Natural killer cell treated with Interleukin-12 subunit alpha and Interleukin-12 subunit beta and Interleukin-15 and Interleukin-18, amount 100 ng/mL, for 72 hours (primary cell): ENCODE data around the gene WDHD1. TPM values are rescaled to one million over a fixed set of nuclear protein-coding genes. Genes with fewer than 3 reads are reported as not detected.
"Not testable (repeated sequence)": the region's sequence is repeated elsewhere in the genome, so short reads cannot be mapped to it uniquely, and the experiment has no call there.

ENCODE experiments used
- ATAC-seq, 2 donors: fragments of 150-1000 bp; cut with Tn5 transposase in 1 of 2; sonication (Bioruptor Pico), chemical (Tn5 transposase) in 1 of 2; 2 replicates each; pipeline ENCODE4 v1.10.0; 2021
- DNase-seq: peaks from one replicate; pipeline ENCODE4 v3.0.0; 2022; ENCODE audit warnings: low spot score
- H3K27ac Mint-ChIP-seq, 2 donors: 1 replicate in 1 of 2; 2 replicates in 1 of 2; pipeline ENCODE4 v1.8.0; 2022; ENCODE audit warnings: mixed read lengths in 2 of 2, mild to moderate bottlenecking in 1 of 2, moderate library complexity in 1 of 2
- H3K27me3 Mint-ChIP-seq, 2 donors: 1 replicate in 1 of 2; 2 replicates in 1 of 2; pipeline ENCODE4 v1.8.0; 2022; ENCODE audit warnings: mixed read lengths in 2 of 2
- H3K36me3 Mint-ChIP-seq: one replicate; pipeline ENCODE4 v1.8.0; 2022; ENCODE audit warnings: mixed read lengths
- H3K4me1 Mint-ChIP-seq, 2 donors: 1 replicate in 1 of 2; 2 replicates in 1 of 2; pipeline ENCODE4 v1.8.0; 2022; ENCODE audit warnings: low read depth in 2 of 2, mixed read lengths in 2 of 2, mild to moderate bottlenecking in 1 of 2
- H3K4me3 Mint-ChIP-seq: one replicate; pipeline ENCODE4 v1.8.0; 2022; ENCODE audit warnings: mixed read lengths
- H3K9me3 Mint-ChIP-seq: 2 replicates; pipeline ENCODE4 v1.8.0; 2022; ENCODE audit warnings: mixed read lengths
- total RNA-seq, 2 donors: library from RNA; stranded (reverse); gene quantifications; one replicate each; pipeline ENCODE4 v1.2.3, GENCODE V29; 2022

Gene WDHD1
- total RNA-seq, 2 donors from 2014 or later, result 33.6 to 51.3 TPM

DNA sequence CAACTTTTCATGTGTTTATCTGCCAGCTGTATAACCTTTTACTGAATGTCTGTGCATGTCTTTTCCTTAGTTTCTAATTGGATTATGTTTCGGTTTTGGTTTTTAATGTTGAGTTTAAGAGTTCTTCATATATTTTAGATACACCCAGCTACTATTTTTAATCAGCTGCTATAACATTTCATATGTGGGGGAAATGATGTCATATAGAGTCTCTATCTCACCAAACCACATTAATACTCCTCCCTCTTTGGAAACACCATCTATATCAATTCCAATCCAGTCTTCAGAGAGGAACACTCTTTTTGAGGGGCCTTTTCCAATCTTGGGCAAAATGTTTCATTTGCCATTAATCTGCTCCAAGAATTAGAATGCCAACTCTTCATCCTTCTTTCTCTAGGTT lies 95.8 kb downstream of the WDHD1 start:
- no peaks in the 10 kb centered on the region for H3K27me3 Mint-ChIP-seq
- H3K27ac Mint-ChIP-seq, result peak overlapping the region in 1 of 2 donors; percentile 56
- no peaks in the 10 kb centered on the region for H3K36me3 Mint-ChIP-seq
- peaks cover 7 to 8% of the 10 kb centered on the region in 2 donors for H3K4me1 Mint-ChIP-seq
- DNase-seq (no peak), ATAC-seq (no peak)
- H3K4me3 Mint-ChIP-seq, result no peak overlapping the region
- H3K9me3 Mint-ChIP-seq, result no peaks in the 10 kb centered on the region

GRCh38 chr14:54929556-54929955 lies 97.3 kb downstream of the WDHD1 start:
- ATAC-seq (no peak), DNase-seq (no peak)
- Mint-ChIP-seq H3K36me3 (no peaks in the 10 kb centered on the region), H3K4me1 (peaks cover 7 to 10% of the 10 kb centered on the region in 2 donors), H3K27ac (no peak overlapping the region), H3K27me3 (no peaks in the 10 kb centered on the region), H3K4me3 (no peak overlapping the region), H3K9me3 (no peaks in the 10 kb centered on the region)

- peaks cover 5 to 7% of the 10 kb centered on the region in 2 donors for H3K4me1 Mint-ChIP-seq
- ATAC-seq (no peak), DNase-seq (no peak)
- H3K4me3 Mint-ChIP-seq, result no peak overlapping the region
- H3K27ac Mint-ChIP-seq, result no peak overlapping the region
- H3K9me3 Mint-ChIP-seq, result no peaks in the 10 kb centered on the region
- no peaks in the 10 kb centered on the region for H3K27me3 Mint-ChIP-seq
- no peaks in the 10 kb centered on the region for H3K36me3 Mint-ChIP-seq
Observed at GRCh38 chr14:54928216-54928615, 98.7 kb downstream of the WDHD1 start.

DNA sequence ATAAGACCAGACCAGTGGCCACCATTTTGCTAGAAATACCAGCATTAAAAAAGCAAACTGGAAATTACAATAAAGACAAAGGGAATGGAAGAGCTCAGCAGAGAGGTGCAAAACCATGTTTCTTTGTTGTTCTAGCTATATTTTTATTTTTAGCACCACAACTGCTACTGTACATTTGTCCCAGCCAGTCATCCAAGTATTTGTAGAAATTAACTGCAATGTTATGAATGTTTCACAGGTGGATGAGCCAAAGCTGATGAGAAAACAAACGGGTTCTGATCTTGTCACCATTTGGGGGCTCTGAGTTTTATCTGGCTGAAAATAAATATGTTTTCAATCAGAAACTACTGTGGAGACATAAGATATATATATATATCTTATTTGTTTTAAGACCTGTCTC lies 99.3 kb downstream of the WDHD1 start:
- Mint-ChIP-seq H3K36me3 (no peaks in the 10 kb centered on the region), H3K4me3 (no peak overlapping the region), H3K4me1 (peaks cover 5 to 7% of the 10 kb centered on the region in 2 donors), H3K27me3 (no peaks in the 10 kb centered on the region), H3K9me3 (no peaks in the 10 kb centered on the region), H3K27ac (no peak overlapping the region)
- DNase-seq, result no peak
- no peak for ATAC-seq

DNA sequence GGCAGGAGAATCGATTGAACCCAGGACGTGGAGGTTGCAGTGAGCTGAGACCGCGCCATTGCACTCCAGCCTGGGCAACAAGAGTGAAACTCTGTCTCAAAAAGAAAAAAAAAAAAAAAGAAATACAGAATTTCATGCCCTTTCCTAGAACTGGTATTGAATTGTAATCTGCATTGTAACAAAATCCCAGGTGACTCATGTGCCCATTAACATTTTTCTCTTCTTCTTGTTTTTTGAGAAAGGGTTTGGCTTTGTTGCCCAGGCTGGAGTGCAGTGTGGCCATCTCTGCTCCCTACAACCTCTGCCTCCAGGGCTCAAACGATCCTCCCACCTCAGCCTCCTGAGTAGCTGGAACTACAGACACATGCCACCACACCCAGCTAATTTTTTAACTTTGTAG lies 100.3 kb downstream of the WDHD1 start:
- not testable (repeated sequence) for H3K36me3 Mint-ChIP-seq, H3K4me3 Mint-ChIP-seq, DNase-seq, H3K27ac Mint-ChIP-seq, ATAC-seq, H3K9me3 Mint-ChIP-seq, H3K4me1 Mint-ChIP-seq, H3K27me3 Mint-ChIP-seq

GRCh38 chr14:54922598-54922997 lies 104.3 kb downstream of the WDHD1 start:
- no peaks in the 10 kb centered on the region for H3K36me3 Mint-ChIP-seq
- no peak overlapping the region for H3K27ac Mint-ChIP-seq
- no peak for ATAC-seq
- no peak for DNase-seq
- H3K9me3 Mint-ChIP-seq, result no peaks in the 10 kb centered on the region
- no peak overlapping the region for H3K4me3 Mint-ChIP-seq
- H3K27me3 Mint-ChIP-seq, result no peaks in the 10 kb centered on the region
- peaks cover 0 to 2% of the 10 kb centered on the region in 2 donors for H3K4me1 Mint-ChIP-seq

DNA sequence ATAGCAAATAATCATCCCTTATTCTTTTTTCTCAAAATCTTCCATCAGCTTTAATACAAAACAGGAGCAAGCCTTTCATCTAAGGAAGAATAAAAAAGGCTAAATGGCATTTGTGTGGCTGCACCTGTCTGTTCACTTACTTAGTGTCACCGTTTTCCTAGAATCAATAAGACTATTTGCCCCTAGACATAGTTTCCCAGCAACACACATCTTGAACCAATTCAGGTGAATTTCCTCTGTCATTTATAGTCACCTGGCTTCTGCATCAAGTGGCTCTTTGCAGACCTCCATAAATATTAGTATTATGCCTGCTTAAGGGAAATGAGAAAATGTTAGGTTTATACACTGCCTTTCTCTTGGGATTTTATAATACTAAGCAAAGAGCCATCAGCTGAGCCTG lies 106.8 kb downstream of the WDHD1 start:
- DNase-seq (no peak), ATAC-seq (no peak)
- peaks cover 0 to under 1% of the 10 kb centered on the region in 2 donors for H3K4me1 Mint-ChIP-seq
- H3K36me3 Mint-ChIP-seq, result no peaks in the 10 kb centered on the region
- H3K27me3 Mint-ChIP-seq, result no peaks in the 10 kb centered on the region
- H3K27ac Mint-ChIP-seq, result no peak overlapping the region
- no peak overlapping the region for H3K4me3 Mint-ChIP-seq
- no peaks in the 10 kb centered on the region for H3K9me3 Mint-ChIP-seq

DNA sequence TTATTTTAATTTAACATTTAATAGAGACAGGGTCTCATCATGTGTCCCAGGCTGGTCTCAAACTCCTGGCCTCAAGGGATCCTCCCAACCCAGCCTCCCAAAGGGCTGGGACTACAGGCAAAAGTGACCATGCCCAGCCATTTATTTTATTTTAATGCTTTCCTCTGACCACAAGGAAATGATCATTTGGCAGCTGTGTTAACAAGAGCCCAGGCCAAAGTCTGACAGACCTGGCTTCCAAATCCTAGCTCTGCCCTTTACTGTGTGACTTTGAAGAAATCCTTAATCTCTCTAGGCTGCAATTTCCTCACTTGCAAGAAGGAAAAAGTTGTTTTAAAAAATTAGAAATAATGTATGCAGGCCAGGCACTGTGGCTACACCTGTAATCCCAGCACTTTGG lies 107.6 kb downstream of the WDHD1 start:
- H3K27me3 Mint-ChIP-seq, result no peaks in the 10 kb centered on the region
- peaks cover 0 to 2% of the 10 kb centered on the region in 2 donors for H3K4me1 Mint-ChIP-seq
- no peaks in the 10 kb centered on the region for H3K9me3 Mint-ChIP-seq
- DNase-seq, result no peak
- no peak overlapping the region for H3K27ac Mint-ChIP-seq
- H3K4me3 Mint-ChIP-seq, result no peak overlapping the region
- no peak for ATAC-seq
- no peaks in the 10 kb centered on the region for H3K36me3 Mint-ChIP-seq

DNA sequence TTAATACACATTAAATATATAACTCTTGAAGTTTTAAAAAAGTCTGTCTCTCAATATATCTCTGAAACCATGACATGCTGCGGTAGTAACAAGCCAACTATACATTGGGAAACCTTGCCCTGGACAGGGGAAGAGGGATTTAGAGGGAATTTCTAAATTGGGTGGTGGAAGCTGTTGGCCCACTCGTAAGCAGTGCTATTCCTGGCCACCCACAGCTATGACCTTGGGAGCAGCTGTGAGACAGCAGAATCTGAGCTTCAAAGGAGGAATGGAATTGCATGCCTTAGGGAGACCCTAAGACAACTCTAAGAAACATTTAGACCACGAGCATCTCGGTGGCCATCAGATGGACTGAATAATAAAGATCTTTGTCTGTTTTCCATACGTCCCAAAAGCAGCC lies 108.5 kb downstream of the WDHD1 start:
- H3K36me3 Mint-ChIP-seq, result no peaks in the 10 kb centered on the region
- H3K27me3 Mint-ChIP-seq, result no peaks in the 10 kb centered on the region
- no peak overlapping the region for H3K4me3 Mint-ChIP-seq
- no peak overlapping the region for H3K27ac Mint-ChIP-seq
- peaks cover 0 to 2% of the 10 kb centered on the region in 2 donors for H3K4me1 Mint-ChIP-seq
- DNase-seq (no peak), ATAC-seq (no peak)
- H3K9me3 Mint-ChIP-seq, result no peaks in the 10 kb centered on the region

- H3K27me3 Mint-ChIP-seq, result no peaks in the 10 kb centered on the region
- no peak for DNase-seq
- no peaks in the 10 kb centered on the region for H3K9me3 Mint-ChIP-seq
- H3K36me3 Mint-ChIP-seq, result no peaks in the 10 kb centered on the region
- no peak overlapping the region for H3K27ac Mint-ChIP-seq
- H3K4me3 Mint-ChIP-seq, result no peak overlapping the region
- peaks cover 0 to 2% of the 10 kb centered on the region in 2 donors for H3K4me1 Mint-ChIP-seq
- no peak for ATAC-seq
Observed at GRCh38 chr14:54916101-54916500, 110.8 kb downstream of the WDHD1 start.

- DNase-seq, result no peak
- peaks cover 39 to 40% of the 10 kb centered on the region in 2 donors for H3K4me1 Mint-ChIP-seq
- ATAC-seq, result no peak
- no peaks in the 10 kb centered on the region for H3K27me3 Mint-ChIP-seq
- no peaks in the 10 kb centered on the region for H3K36me3 Mint-ChIP-seq
- H3K4me3 Mint-ChIP-seq, result no peak overlapping the region
- peak overlapping the region in 1 of 2 donors; percentile 86 for H3K27ac Mint-ChIP-seq
- no peaks in the 10 kb centered on the region for H3K9me3 Mint-ChIP-seq
Observed at GRCh38 chr14:54909817-54910558, 116.9 kb downstream of the WDHD1 start.

DNA sequence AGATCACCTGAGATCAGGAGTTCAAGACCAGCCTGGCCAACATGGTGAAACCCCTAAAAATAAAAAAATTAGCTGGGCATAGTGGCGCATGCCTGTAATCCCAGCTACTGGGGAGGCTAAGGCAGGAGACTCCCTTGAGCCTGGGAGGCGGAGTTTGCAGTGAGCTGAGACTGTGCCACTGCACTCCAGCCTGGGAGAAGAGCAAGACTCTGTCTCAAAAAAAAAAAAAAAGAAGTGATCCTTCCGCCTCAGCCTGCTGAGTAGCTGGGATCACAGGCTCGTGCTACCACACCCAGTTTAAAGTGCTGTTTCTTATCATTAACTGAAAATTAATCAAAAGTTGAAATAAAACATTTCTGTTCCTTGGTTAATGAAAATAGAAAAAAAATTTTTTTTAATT lies 117.9 kb downstream of the WDHD1 start:
- not testable (repeated sequence) for ATAC-seq, DNase-seq, H3K4me3 Mint-ChIP-seq, H3K36me3 Mint-ChIP-seq, H3K9me3 Mint-ChIP-seq, H3K27me3 Mint-ChIP-seq
- peaks cover 37 to 40% of the 10 kb centered on the region in 2 donors for H3K4me1 Mint-ChIP-seq
- H3K27ac Mint-ChIP-seq, result peak overlapping the region; percentile 91 to 96

GRCh38 chr14:54908190-54908589 lies 118.7 kb downstream of the WDHD1 start:
- H3K27me3 Mint-ChIP-seq, result no peaks in the 10 kb centered on the region
- ATAC-seq, result peak; percentile 86 to 91
- H3K36me3 Mint-ChIP-seq, result no peaks in the 10 kb centered on the region
- DNase-seq, result peak; percentile 63
- peak overlapping the region; percentile 71 for H3K4me3 Mint-ChIP-seq
- peak overlapping the region; percentile 91 to 96 for H3K27ac Mint-ChIP-seq
- H3K4me1 Mint-ChIP-seq, result peaks cover 38 to 42% of the 10 kb centered on the region in 2 donors
- H3K9me3 Mint-ChIP-seq, result no peaks in the 10 kb centered on the region

GRCh38 chr14:54906075-54906474 lies 120.8 kb downstream of the WDHD1 start:
- H3K27ac Mint-ChIP-seq, result peak overlapping the region; percentile 91 to 96

More at GRCh38 chr14:54906075-54906474, 120.8 kb downstream of the WDHD1 start:
- Mint-ChIP-seq H3K36me3 (no peaks in the 10 kb centered on the region), H3K9me3 (no peaks in the 10 kb centered on the region), H3K4me3 (peak overlapping the region; percentile 71), H3K4me1 (peaks cover 40 to 45% of the 10 kb centered on the region in 2 donors), H3K27me3 (no peaks in the 10 kb centered on the region)
- DNase-seq (no peak), ATAC-seq (no peak)
